HG03280 (cell line): ENCODE results near the gene NR2F1.
"Not testable (repeated sequence)": the region's sequence is repeated elsewhere in the genome, so short reads cannot be mapped to it uniquely, and the experiment has no call there.

Source experiments
- ATAC-seq: cut with Tn5 transposase; IDR thresholded peaks from one replicate; pipeline ENCODE4 v1.9.1; 2021; ENCODE audit warnings: mild to moderate bottlenecking, moderate library complexity; ENCODE audit not compliant: unreplicated experiment

Gene NR2F1

DNA sequence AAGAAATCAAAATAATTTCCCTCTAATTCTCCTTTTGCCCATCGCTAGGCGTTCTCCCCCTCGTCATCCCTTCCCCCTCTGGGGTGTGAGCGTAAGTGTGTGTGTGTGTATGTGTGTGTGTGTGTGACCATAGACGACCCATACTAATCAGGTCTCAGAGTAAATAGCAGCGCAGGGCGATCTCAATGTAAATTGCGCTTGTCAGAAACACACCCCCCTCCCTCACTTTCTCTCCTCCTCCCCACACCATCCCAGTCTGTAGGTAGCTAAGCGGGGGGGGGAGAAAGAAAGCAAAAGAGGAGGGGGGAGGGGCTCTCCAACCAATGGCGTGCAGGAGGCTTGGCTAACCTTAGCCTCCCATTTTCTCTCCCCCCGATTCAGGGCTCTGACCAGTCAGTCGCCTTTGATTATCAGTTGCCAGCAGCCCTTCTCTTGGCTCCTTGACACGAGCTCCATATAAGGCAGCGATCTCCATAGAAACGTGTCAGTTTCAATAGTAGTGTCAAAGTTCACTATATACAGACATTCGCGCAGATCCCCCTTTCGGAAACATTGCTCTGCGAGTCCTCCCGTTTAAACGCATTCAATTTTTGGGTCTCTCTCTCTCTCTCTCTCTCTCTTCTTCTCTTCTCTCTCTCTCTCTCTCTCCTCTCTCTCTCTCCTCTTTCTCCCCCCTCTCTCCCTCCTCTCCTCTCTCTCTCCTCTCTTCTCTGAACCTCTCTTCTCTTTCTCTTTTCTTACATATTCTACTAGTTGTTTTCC lies at the start of gene NR2F1:
Gene NR2F1 (plus strand): TSS at position 546 of the 762 bp plus-strand sequence. CDS start 1,802 bp downstream, outside the sequence.
- ATAC-seq = no peak

DNA sequence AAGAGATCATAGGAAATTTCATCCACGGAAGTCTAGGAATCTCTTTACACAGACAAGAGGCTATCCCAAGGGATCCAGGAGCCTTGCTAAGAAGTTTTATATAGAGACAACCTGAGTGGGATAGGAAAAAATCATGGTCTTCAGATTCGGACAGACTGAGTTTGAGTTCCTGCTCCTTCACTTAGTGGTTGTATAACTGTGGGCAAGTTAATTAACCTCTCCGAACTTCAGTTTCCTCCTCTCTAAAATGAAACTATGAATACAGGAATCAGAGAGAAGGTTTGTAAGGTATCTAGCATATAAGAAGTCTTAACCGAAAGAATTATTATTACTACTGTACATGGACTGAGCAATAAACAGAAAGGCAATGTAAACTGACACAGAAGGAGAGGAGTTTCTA lies 37.1 kb upstream of the NR2F1 start:
- ATAC-seq = no peak

DNA sequence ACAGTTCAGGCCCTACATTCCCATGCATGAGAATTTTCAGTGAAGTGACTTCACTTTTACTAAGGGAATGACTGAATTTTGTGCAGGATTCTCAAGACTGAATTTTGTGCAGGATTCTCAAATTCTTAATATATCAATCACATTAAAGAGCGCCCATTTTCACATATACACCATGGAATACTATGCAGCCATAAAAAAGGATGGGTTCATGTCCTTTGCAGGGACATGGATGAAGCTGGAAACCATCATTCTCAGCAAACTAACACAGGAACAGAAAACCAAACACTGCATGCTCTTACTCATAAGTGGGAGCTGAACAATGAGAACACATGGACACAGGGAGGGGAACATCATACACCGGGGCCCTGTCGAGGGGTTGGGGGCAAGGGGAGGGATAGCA lies 33.4 kb upstream of the NR2F1 start:
- not testable (repeated sequence) for ATAC-seq

DNA sequence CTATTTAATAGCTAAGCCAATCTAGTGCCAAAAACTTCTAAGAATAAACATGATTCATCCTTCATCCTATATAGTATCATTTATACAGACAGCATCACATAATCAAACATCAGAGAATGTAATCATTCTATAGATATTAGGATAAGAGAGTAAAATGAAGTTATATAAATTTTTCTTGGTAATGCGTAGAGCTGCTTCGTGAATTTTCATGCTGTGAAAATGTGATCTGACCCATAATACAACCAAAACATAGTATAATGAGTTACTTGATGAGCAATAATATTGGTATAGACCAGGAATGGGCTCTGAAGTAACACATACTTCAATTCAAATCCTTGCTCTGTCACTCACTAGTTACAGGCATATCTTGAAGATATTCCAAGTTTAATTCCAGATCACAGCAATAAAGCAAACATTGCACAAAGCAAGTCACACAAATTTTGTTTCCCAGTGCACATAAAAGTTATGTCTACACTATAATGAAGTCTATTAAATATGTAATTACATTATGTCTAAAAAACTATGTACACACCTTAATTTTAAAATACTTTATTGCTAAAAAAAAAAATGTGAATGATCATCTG lies 25.9 kb upstream of the NR2F1 start:
- no peak for ATAC-seq

DNA sequence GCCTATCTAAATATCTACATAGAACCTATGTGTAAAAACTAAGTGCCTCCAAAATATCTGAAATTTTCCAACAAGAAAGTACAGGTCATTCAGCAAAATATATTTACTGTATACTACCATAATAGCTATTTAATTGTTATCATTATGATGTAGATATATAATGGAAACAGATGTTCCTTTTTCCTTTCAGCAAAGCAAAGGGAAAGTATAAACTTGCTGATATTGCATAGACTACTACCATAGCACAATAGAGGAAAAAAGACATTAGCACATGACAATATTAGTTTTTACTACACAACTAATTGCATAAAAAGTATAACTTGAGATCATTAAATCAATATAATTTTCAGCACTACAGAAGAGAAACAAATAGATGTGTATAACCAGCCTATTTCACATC lies 16.9 kb upstream of the NR2F1 start:
- no peak for ATAC-seq

DNA sequence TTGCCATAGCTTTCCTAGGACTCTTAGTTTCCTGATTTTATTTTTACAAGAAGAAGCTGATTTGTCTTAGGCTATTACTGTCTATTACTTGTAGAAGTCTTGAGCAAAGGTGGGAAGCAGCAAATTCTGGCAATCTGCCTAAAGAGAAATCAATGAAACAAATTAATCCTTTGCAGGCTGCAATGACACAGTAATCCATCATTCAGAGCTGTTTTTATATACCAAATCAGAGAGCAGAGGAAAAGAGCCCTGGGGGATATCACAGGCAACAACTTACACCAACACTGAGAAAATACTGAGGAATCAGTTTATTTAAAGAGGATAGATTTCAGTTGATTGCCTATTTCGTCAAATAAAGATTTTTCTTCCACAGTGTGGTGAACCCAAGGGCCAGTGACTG lies 15.6 kb upstream of the NR2F1 start:
- no peak for ATAC-seq

DNA sequence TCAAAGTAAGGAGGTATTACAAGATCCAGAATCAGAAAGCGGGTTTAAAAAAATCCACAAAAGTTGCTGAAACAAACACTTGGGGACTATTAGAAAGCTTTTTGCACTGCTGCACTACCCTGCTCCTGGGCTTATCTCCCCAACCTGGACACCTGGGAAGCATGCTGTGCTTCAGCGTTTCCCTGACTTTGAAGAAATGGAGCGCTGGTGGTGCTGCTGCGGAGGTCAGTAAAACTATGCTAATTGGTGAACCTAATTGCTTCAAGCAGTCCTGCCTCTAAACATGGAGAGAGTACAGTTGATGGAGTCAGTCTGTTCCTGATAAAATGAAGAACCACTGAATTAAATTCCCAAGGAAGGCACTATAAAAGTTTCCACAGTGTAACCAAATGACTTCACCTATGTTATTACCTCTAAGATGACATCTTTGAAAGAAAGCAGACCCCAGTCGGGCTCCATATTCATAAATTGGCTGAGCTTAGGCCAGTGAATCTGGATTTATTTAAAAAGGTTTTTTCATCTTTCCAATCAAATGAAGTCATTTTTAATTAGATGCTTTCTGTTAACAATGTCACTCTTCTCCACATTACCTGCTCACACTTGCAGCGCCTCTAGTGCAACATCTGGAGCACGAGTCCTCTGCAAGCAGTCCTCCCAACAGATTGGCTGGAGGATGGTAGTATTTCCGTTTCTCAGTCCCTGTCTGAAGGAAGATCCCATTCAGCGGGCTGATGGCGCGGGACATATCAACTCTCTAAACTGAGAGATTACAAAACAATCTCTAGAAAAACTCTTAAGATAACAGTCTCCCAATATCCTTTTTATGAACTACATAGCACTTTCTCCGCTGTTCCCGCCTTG lies 13.5 kb upstream of the NR2F1 start:
- no peak for ATAC-seq

DNA sequence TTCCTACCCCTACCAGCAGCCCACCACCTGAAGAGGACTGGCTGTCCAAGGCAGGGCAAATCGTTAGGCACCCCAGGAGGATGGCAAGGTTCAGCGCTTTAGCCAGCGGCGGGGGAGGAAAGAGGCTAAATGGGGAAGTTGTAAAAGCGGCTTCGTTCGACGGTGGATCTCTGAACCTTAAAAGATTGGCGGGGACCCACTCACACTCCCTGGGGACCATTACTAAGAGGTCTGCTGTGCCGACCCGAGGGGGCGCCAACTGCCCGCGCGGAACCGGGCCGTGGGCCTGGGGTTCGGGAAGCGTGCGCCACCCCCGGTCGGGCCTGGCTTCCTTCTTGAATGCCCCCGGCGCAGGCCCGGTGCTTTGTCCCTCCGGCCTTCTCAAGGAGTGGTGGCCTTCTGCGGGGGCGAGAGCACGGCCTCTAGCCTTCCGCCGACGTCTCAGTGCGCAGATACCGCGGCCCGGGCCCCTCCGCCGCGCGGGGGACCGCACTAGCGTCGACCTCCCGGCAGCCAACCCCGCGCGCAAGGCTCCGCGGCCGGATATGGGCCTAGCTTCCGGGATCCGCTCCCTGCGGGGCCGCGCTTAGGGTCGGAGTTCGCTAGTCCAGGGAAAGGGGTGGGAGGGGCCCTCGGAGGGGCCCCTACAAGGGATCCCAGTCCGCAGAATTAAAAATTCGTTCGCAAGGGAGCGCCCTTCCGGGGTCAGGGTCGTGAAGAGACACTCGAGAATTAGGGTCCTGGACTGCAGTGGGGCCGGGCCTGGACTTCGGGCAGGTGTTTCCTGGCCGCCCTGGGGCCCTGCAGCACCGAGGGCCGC lies 12.5 kb upstream of the NR2F1 start:
- ATAC-seq = no peak

DNA sequence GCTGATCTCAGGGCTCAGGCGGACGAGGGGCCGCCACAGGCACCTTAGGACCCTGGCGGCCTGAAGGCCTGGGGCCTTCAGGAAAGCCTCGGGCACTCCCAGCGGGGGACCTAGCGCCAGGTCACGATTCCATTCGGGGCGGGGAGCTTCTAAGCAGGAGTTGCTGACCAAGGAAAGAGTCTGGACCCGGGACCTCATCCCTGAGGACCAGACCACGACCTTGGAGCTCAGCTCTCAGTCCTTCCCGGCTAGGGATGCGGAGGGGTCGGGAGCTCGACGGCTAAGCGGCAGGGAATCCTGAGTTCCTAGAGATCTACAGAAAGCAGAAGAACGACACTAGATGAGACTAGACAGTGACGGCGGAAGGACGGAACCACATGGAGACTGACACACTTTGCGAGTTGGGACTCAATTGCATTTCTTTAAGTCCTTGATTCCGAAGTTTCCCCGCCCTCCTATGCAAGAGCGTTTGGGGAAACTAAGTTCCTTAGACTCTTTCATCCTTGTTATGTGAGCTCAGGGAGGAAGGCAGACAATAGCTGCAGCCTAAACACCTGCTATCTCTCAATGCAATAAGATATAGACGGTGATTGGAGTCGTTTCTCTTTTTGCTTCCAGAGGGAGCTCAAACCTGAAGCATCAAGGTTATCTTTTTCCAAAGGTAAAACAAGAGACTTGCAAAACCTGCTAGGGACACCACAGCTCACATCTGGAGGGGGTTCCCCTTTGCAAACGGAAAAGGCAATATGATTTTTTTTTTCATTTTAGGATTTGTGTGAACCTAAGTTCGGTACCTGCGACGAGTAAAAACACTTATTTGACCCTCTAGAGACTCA lies 11.7 kb upstream of the NR2F1 start:
- ATAC-seq = no peak

DNA sequence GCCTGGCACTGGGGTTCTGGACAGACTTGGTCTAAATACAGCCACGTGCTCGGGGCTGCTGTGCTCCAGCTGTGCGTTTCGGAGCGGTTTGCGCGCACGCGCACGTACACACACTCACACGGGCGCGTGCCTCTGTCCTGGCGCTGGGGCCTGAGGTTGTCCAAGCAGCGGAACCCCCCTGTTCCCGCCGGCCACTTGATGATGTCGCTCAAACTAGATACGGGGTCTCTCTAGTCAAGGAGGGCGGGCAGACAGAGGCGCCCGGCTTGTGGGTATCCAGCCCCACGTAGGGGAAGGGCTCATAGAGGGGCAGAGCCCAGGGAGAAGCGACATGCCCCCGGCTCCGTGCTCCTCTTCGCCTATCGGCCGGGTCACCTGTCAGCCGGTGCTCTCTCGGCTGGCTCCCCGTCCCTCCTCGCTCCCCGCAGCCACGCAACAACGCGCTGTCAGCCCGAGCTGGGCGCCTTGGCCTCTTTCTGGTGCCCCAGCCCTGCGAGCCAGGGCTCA lies 10.9 kb upstream of the NR2F1 start:
- ATAC-seq = no peak

DNA sequence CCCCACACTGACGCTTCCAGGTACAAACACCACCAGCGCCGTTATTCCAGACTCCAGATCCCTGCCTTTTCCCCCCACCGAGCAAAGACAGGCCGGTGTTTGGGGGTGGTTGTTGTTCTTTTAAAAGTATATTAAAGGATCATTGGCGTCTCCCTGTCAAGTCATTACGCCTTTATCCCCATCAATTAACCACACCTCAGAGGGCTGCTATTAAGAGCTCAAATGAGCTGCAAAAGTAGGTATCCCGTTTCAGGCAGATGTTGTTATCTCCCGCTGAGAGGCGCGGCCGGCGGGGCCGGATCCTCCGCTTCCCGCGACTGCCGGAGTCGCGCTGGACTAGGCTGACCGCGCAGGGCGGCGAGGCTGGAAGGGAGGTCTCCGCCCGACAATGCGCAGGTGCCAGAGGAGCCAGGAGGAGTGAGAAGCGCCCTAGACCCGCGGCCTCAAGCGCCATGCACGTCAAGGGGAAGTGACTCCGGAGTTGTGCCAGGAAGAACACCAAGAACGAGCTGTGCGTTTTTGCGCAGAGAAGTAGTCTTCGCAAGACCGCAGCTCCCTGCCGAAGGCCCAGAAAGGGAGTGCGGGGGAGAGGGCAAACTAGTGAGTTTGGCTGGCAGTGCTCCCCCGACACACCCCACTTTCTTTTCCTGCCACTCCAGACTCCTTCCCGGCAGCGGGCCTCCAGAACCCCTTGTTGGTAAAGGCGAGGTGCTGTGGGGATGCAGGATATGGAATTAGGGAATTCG lies 10.2 kb upstream of the NR2F1 start:
- ATAC-seq = no peak

DNA sequence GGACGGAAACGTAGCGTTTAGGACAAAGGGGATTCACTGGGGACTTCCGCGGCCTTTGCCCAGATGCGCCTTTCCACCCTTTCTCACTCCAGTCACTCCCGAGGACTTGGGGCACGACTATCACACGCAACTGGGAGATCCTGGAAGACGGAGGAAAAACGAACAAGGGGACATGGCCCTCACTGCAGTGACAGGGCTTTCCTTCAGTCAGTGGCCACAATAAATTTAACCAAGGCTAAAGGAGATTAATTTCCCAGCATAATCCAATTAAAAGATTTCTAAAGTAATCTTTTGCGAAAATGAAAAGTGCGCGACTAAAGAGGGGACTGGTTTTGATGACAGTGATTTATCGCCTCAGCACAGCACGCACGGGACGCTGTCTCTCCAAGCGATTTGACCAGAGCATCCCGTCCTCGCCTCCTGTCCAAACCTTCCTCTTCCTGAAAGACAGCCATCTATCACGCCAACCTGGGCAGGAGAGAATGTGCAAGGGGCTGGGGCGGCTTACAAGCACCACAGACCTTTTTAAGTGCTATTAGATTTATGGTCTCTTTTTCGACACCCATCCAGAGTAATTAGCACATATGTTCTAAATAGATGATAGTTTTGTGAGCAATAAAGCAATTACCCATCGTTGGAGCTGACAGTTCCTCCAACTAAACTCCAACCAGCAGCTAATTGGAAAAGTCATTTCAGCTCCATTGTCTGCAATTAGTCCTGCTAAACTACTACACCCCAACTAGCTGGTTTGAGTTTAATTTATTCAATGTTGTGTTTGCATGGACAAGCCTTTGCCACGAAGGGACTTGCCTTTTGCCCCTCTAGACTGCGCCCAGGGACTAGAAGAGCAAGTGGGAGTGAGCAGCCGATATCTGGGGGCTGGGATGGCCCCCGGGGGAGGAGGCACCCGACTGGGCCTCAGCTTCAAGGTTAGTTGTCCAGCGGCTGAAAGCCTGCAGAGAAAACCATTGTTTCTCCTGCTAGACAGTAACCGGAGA lies 9.4 kb upstream of the NR2F1 start:
- no peak for ATAC-seq

DNA sequence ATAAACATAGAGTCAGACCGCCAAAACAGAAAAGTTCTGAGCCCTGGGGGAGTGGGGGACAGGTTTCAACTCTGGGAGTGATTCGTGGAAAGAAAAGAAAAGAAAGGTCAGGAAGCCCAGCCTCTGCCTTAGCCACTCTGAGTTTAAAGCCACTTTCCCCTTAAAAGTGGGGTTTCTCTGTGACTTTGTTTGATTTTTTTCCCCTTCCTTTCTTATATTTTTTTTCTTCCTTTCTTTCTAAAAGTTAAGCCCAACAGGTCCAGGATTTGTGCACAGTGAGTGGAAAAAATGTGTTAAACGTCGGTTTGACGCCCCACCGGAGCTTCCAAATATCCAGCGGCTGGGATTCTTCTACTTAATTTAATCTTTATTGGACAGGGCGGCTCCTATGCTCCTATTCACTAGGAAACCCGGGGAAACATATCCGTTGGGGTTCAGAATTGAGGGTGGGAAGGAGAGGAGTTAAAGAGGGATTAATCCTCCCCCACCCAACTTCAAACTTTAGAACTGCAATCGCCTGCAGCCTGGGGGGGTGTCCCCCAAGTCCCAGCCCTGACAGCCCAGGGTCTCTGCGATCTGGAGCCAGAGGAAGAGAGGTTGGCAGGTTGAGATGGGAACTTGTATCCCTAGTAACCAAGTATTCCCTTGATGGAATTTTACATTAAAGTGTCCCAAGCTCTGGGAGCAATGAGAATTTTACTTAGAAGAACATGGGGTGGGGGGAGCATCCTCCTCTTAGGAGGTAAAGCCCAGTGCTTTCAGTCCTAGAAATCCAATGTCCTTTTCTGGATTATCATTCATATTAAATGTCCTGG lies 8.3 kb upstream of the NR2F1 start:
- no peak for ATAC-seq

DNA sequence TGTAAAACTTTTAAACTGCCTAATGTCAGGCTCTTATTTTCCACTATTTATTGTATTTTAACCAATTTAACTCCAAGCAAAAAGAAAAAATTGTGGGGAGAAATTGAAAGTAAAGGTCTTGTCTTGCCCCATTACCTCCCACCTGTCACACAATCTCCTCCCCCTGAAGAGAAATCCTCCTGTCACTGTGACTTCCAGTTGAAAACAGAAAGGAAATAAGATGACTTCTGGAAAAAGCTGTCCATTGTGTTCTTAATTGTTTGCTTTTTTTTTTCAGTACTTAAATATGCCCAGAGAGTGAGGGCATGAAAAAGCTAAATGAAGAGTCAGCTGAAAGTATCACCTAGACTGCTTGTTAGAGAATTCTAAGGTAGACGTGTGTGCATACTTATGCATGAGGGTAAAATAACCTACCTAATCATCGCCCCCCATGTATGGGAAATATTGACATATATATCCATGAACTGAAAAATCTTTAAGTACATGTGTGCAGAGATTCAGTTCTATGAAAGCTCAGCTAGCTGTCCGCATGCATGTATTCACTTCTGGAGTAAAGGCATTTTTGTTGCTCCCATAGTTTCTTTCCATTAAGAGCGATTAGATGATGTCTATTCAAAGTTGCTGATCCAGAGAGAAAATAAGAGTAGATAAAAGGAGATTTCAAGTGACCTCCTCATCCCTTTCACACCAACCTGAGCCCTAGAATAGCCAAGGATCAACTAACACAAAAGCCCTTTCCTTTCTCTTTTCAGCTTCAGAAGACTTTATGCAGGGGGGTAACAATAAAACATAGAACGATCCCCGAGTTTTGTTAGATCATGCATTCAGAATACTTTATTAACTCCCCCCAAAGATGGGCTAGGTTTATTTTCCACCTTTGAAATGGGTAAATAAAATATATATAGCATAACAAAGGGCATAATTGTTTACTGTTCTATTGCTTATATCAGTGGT lies 7.3 kb upstream of the NR2F1 start:
- ATAC-seq = no peak

DNA sequence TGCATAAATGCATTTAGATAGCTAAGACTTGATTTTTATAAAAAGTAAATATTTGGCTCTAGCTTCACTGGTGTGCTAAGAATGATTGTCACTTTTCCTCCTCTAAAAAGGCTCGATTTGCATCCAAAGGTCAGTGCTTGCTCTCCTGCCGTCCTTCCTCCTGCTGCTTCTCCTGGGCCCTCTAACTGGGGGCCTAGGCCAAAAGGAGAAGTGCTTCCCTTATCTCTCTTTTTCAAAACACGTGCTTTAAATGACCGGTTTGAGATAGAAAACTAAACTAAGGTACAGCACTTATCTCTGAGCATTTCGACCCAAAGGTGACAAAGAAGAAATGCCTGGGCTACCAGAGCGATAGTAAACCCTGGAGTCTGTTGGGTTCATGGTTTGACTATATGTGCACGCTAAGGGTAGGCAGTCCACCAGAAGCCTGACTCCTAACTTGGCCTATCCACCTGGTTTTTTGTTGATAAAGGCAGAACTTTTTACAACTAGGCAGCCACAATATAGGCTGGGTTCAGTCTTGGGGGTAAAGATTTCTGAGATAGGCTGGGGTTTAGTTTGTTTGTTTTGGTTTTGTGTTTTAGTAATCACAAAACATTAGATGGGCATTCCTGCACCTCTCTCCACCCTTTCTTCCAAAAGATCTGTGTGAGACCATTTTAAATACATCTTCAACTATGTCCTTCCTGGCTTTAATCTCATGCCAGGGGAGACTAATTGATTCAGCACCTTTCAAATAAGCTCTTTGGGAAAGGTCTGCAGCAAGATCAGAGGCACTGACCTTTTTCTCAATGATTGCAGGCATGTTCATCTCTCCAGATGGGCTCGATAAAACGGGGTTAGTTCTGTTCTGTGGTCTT lies 5.8 kb upstream of the NR2F1 start:
- ATAC-seq = no peak
